ENCODE data around the gene DYRK1A. TPM values are rescaled to one million over a fixed set of nuclear protein-coding genes. Genes with fewer than 3 reads are reported as not detected.

Gene DYRK1A
- total and polyA plus RNA-seq, 2 donors from 2014 or later = 14.5 to 78.0 TPM

DNA sequence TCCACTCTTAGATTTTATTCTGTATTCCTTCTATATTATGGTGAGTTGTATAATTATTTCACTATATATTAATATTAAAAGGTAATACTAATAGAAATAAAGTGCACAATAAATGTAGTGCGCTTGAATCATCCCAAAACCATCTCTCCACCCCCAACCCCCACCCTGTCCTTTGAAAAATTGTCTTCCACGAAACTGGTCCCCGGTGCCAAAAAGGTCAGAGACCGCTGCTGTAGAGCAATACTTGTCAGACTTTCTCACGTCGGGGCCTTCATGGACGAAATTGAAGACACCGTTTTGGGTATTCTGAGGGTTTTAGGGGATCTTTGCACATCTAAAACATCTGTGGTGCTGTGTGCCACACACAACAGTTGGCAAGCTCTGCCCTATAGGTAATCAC is 19.6 kb downstream of the DYRK1A start:
- FAIRE-seq (no peak), DNase-seq (no peak)
- H3K27ac ChIP-seq (ENCODE audit: low read depth in 2 of 2, low read length in 2 of 2) = no peak overlapping the region
- no peaks in the 10 kb centered on the region for H3K36me3 ChIP-seq (ENCODE audit: control insufficient read depth in 2 of 3, insufficient read depth in 3 of 3, low read length in 3 of 3)
- H3K4me3 ChIP-seq (ENCODE audit: low read length in 3 of 3) = no peak overlapping the region
- TF ChIP-seq, protein P1, sequence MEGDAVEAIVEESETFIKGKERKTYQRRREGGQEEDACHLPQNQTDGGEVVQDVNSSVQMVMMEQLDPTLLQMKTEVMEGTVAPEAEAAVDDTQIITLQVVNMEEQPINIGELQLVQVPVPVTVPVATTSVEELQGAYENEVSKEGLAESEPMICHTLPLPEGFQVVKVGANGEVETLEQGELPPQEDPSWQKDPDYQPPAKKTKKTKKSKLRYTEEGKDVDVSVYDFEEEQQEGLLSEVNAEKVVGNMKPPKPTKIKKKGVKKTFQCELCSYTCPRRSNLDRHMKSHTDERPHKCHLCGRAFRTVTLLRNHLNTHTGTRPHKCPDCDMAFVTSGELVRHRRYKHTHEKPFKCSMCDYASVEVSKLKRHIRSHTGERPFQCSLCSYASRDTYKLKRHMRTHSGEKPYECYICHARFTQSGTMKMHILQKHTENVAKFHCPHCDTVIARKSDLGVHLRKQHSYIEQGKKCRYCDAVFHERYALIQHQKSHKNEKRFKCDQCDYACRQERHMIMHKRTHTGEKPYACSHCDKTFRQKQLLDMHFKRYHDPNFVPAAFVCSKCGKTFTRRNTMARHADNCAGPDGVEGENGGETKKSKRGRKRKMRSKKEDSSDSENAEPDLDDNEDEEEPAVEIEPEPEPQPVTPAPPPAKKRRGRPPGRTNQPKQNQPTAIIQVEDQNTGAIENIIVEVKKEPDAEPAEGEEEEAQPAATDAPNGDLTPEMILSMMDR (IDR thresholded peaks at IDR 0.05; ENCODE audit: borderline replicate concordance, extremely low read depth, insufficient read depth) = no peak
- no peaks in the 10 kb centered on the region for H3K27me3 ChIP-seq (ENCODE audit: control insufficient read depth, insufficient read depth, low read length)
- H3K9me3 ChIP-seq (ENCODE audit: control insufficient read depth in 2 of 3, insufficient read depth in 1 of 3, low read length in 3 of 3) = no peaks in the 10 kb centered on the region
- intact Hi-C loops (cut with DNase I) = no loop called here
- peaks cover 0 to 14% (median 7%) of the 10 kb centered on the region in 3 donors for H3K4me1 ChIP-seq (ENCODE audit: control insufficient read depth in 2 of 3, insufficient read depth in 2 of 3, low read depth in 1 of 3, low read length in 3 of 3)
- H3K9ac ChIP-seq (ENCODE audit: low read length in 3 of 3) = no peak overlapping the region

DNA sequence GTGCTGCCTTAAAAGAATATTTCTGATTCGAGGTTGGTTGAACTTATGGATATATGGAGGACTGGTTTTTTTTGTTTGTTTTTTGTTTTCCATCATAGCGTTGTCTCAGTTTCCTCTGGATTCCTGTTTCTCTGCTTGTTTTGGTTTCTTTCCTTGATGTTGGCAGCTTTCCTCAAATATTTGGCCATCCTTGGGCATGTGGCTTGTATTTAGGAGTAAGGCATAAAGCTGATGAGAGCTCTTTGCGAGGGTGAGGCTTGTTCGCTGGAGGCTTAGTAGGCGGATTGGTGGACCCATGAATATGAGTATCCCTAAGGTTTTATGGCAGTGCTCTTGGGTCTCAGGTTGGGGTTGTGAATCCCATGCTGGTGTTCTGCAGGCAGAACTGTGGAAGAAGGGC is 22.9 kb downstream of the DYRK1A start:
- Histone ChIP-seq H3K36me3 (ENCODE audit: control insufficient read depth in 2 of 3, insufficient read depth in 3 of 3, low read length in 3 of 3) (no peaks in the 10 kb centered on the region), H3K9me3 (ENCODE audit: control insufficient read depth in 2 of 3, insufficient read depth in 1 of 3, low read length in 3 of 3) (no peaks in the 10 kb centered on the region), H3K27me3 (ENCODE audit: control insufficient read depth, insufficient read depth, low read length) (no peaks in the 10 kb centered on the region), H3K4me3 (ENCODE audit: low read length in 3 of 3) (no peak overlapping the region), H3K9ac (ENCODE audit: low read length in 3 of 3) (no peak overlapping the region), H3K27ac (ENCODE audit: low read depth in 2 of 2, low read length in 2 of 2) (no peak overlapping the region), H3K4me1 (ENCODE audit: control insufficient read depth in 2 of 3, insufficient read depth in 2 of 3, low read depth in 1 of 3, low read length in 3 of 3) (peaks cover 0 to 10% (median 9%) of the 10 kb centered on the region in 3 donors)
- DNase-seq = no peak
- intact Hi-C loops (cut with DNase I) = no loop called here
- TF ChIP-seq, protein P1 (IDR thresholded peaks at IDR 0.05; ENCODE audit: borderline replicate concordance, extremely low read depth, insufficient read depth) = no peak
- no peak for FAIRE-seq

DNA sequence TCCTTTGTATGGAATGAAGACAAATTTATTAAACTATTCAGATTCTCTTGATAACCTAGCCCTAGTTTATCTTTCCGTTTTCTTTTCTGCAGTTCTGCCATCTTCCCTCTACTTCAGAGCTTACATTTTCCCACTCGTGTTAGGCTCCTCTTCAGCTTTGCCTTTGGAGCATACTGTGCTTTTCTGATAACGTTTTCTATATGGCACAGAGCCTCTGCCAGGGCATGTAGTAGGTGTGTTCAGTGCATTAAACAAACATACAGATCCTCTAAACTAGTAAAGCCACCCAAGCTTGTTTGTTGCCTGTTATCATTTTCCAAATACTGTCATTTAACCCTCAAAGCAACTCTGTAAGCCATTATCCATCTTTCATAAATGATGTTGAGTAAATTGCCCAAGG is 25.1 kb downstream of the DYRK1A start:
- Histone ChIP-seq H3K9me3 (ENCODE audit: control insufficient read depth in 2 of 3, insufficient read depth in 1 of 3, low read length in 3 of 3) (no peaks in the 10 kb centered on the region), H3K4me1 (ENCODE audit: control insufficient read depth in 2 of 3, insufficient read depth in 2 of 3, low read depth in 1 of 3, low read length in 3 of 3) (peaks cover 0 to 15% (median 10%) of the 10 kb centered on the region in 3 donors), H3K9ac (ENCODE audit: low read length in 3 of 3) (no peak overlapping the region), H3K27me3 (ENCODE audit: control insufficient read depth, insufficient read depth, low read length) (no peaks in the 10 kb centered on the region), H3K36me3 (ENCODE audit: control insufficient read depth in 2 of 3, insufficient read depth in 3 of 3, low read length in 3 of 3) (no peaks in the 10 kb centered on the region), H3K27ac (ENCODE audit: low read depth in 2 of 2, low read length in 2 of 2) (no peak overlapping the region), H3K4me3 (ENCODE audit: low read length in 3 of 3) (no peak overlapping the region)
- intact Hi-C loops (cut with DNase I) = no loop called here
- FAIRE-seq = no peak
- TF ChIP-seq, protein P1 (IDR thresholded peaks at IDR 0.05; ENCODE audit: borderline replicate concordance, extremely low read depth, insufficient read depth) = no peak
- no peak for DNase-seq

DNA sequence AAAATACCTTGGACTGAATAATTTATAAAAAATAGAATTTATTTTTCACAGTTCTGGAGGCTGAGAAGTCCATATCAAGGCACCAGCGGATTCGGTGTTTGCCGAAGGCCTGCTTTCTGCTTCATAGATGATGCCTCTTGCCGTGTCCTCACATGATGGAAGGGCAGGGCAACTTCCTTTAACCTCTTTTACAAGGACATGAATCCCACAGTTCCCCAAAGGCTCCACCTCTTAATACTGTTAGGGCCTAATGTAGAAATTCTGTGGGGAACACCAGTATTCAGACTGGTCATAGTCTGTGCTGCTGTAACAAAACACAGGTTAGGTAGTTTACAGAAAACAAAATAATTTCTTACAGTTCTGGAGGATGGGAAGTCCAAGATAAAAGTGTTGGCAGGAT is 25.9 kb downstream of the DYRK1A start:
- intact Hi-C loops (cut with DNase I) = no loop called here
- Histone ChIP-seq H3K9me3 (ENCODE audit: control insufficient read depth in 2 of 3, insufficient read depth in 1 of 3, low read length in 3 of 3) (no peaks in the 10 kb centered on the region), H3K4me3 (ENCODE audit: low read length in 3 of 3) (no peak overlapping the region), H3K36me3 (ENCODE audit: control insufficient read depth in 2 of 3, insufficient read depth in 3 of 3, low read length in 3 of 3) (no peaks in the 10 kb centered on the region), H3K27me3 (ENCODE audit: control insufficient read depth, insufficient read depth, low read length) (no peaks in the 10 kb centered on the region), H3K27ac (ENCODE audit: low read depth in 2 of 2, low read length in 2 of 2) (no peak overlapping the region), H3K4me1 (ENCODE audit: control insufficient read depth in 2 of 3, insufficient read depth in 2 of 3, low read depth in 1 of 3, low read length in 3 of 3) (peaks cover 0 to 12% (median 10%) of the 10 kb centered on the region in 3 donors), H3K9ac (ENCODE audit: low read length in 3 of 3) (no peak overlapping the region)
- FAIRE-seq (no peak), DNase-seq (no peak)
- TF ChIP-seq, protein P1 (IDR thresholded peaks at IDR 0.05; ENCODE audit: borderline replicate concordance, extremely low read depth, insufficient read depth) = no peak

All from kidney (tissue), 14 donors.